Left forelimb (tissue), 1 donor: Measurements from ENCODE around the gene SLC24A1.

Source experiments
- DNase-seq: peaks from one replicate; pipeline ENCODE4 v3.0.0-alpha.2; 2018; ENCODE audit warnings: low spot score

Gene SLC24A1

GRCh38 chr15:65653341-65653740, 31.6 kb downstream of the SLC24A1 start:
- no peak for DNase-seq

- DNase-seq: no peak
Measured at GRCh38 chr15:65653801-65654521, 32.2 kb downstream of the SLC24A1 start.

DNA sequence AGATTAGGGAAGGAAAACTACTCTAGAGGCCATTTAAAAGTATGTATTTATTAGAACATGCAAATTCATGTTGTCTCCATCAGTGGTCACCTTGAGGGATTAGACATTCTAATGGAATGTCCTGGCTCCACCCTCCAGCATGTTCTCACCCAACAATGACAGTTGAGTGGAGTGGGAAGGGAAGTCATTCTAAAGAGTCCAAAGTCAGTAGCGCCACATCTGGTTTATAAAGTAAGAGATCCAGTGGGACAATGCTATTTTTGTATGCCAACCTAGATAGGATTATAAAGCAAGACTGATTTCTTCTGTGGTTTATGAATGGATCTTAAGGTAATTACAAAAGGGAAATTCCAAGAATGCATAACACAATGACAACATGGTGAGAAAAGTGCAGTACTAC, 33.3 kb downstream of the SLC24A1 start:
- no peak for DNase-seq

- no peak for DNase-seq
Measured at GRCh38 chr15:65655457-65655856, 33.7 kb downstream of the SLC24A1 start.

GRCh38 chr15:65659502-65660052, 37.8 kb downstream of the SLC24A1 start:
- DNase-seq: no peak

- no peak for DNase-seq
Measured at GRCh38 chr15:65660927-65661326, 39.2 kb downstream of the SLC24A1 start.

DNA sequence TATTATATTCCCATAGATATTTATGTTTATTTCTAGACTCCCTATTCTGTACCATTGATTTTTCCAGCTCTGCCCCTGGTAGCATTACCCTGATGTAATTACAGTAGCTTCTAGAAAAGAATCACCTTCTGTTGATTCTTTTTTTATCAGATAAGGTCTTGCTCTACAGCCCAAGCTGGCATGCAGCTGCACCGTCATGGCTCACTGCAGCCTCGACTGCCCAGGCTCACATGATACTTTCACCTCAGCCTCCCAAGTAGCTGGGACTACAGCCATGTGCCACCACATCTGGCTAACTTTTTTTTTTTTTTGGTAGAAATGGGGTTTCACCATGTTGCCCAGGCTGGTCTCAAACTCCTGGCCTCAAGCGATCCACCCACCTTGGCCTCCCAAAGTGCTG, 41.8 kb downstream of the SLC24A1 start:
- DNase-seq: no peak

DNA sequence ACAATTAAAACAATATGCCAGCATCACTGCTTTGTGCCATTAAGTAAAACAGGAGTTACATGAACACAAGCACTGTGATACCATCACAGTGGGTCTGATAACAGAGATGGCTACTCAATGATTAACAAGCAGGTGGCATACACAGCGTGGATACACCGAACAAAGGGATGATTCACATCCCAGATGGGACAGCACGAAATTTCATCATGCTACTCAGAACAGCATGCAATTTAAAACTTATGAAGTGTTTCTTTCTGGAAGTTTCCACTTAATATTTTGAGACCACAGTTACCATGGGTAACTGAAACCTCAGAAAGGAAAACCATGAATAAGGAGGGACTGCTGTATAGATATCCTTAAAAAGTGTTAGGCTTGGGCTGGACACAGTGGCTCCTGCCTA, 44.5 kb downstream of the SLC24A1 start:
- DNase-seq: no peak

GRCh38 chr15:65675551-65675950, 53.8 kb downstream of the SLC24A1 start:
- DNase-seq: no peak

GRCh38 chr15:65676123-65676522, 54.4 kb downstream of the SLC24A1 start:
- DNase-seq: no peak

- no peak for DNase-seq
Measured at GRCh38 chr15:65680544-65680943, 58.8 kb downstream of the SLC24A1 start.

DNA sequence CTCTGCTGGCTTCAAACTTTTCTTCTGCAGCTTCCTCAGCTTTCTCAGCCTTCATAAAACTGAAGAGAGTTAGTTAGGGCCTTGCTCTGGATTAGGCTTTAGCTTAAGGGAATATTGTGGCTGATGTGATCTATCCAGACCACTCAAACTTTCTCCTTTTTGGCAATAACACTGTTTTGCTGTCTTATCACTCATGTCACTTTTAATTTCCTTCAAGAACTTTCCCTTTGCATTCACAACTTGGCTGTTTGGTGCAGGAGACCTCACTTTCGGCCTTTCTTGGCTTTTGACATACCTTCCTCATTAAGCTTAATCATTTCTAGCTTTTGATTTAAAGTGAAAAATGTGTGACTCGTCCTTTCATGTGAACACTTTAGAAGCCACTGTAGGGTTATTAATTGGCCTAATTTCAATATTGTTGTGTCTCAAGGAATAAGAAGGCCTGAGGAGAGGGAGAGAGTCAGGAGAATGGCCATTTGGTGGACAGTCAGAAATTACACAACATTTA, 60.7 kb downstream of the SLC24A1 start:
- DNase-seq: no peak

DNA sequence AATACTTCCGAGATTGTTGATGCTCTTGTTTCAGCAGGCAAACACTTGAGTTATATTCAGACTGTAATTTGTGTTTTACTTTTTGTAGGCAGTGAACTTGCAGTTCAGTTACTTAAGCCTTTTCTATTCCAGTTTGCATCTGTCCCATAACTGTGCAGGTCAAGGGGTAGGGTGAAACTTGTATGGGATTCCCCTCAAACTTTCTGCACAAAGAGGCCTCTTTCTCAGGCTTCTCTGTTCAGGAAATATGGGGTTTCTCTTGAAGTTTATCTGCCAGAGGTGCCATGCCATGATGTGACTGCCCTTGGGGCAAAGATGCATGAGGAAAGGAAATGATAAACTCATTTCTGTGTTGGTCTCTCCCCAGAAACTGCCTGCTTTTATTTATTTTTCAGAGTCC, 66.7 kb downstream of the SLC24A1 start:
- no peak for DNase-seq

GRCh38 chr15:65690173-65690572, 68.4 kb downstream of the SLC24A1 start:
- DNase-seq: no peak

DNA sequence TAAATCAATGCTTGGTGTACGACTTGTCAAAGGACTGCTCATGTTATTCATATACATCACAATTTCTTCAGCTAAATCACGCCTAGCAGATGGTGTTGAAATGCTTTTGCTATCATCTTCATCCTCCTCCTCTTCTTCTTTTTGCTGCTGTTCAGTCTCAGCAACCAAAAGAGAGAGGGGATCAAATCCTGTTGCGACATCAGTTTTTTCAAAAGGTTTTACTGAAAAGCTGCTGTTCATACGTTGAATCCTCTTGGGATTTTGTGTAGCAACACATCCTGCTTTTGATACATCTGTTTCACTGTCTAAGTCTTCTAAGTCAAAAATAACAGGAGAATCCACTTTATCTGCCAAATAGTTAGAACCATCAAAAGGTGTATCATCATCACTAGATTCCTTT, 69.0 kb downstream of the SLC24A1 start:
- DNase-seq: no peak

DNA sequence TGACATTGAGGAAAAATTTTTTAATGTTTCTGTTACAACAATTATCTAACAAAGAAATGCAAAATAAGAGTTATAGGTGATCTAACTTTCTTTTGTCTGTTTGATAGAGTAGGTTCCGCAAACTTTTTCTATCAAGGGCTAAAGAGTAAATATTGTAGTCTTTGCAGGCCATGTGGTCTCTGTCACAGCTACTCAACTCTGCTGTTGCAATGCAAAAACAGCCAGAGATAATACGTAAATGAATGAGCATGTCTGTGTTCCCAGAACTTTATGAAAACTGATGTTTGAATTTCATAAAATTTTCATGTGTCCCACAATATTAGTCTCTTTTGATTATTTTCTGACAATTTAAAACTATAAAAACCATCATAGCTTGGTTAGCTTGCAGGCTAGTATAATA, 73.3 kb downstream of the SLC24A1 start:
- DNase-seq: no peak
